A204.1 (cell line): ENCODE results near the gene DNAI1.

ENCODE experiments used
- FAIRE-seq: peaks from 2 replicates; lab custom pipeline; 2012; peaks lifted over from hg19 to GRCh38; lab: Jason Lieb, UNC

The DNAI1 gene

DNA sequence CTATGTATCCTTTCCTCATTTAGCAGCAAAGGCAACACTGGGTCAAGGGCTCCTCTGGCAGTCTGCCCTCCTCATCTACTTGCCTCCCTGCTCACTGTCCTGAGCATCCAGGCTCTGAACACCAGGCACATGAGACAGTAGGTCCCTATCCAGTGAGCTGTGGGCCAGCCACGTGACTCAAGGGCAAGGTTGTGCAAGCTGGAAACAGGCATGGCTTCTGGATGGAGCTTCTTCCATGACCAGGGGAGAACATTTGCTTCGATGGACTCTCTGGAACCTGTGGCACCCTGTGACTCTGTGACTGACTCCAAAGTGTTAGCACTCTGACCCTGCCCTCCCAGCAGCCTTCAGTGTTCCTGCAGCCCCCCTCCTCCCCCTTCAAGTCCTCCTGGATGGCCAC is 33.0 kb downstream of the DNAI1 start:
- no peak for FAIRE-seq

DNA sequence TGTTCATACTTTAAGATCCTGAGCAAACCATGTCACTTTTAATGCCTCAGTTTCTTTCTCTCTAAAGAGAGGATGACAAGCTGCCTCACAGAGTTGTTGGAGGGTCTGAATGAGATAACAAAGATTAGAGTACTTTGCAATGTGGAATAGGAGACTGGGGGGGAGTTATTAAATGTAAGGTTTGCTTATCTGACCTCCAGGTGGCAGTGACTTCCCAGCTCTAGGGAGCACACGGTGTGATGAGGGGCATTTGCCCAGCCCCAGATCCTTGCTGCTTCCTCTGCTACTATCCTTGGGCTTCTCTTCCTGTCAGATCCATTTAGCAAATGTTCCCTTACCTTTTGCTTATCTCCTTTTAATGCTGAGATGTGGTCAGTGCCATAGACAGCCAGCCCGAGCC is 33.4 kb downstream of the DNAI1 start:
- FAIRE-seq, result no peak

DNA sequence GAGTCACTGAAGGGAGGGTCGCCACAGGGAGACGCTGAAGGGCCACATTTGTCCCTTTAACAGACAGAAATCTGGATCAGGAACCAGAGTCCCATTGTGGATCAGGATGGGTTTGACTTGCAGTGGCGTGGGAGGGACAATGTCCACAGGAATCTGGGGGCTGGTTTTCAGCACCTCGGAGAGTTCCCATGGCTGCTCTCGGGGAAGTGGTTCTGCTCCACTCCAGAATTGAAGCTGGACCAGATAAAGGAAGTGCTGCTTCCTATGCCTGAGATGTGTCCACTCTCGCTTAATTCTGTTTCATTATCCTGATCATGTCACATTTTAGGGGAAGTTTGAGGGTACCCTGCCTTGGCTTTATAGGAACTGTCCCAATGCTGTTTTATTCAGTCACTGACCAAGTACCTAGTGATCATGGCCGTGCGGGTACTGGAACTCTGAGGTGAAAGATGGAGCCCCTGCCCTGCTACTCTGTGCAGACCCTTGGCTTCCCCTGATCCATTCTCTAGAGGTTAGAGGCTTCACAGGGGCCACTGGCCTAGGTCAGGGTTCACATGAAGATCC is 35.4 kb downstream of the DNAI1 start:
- no peak for FAIRE-seq

DNA sequence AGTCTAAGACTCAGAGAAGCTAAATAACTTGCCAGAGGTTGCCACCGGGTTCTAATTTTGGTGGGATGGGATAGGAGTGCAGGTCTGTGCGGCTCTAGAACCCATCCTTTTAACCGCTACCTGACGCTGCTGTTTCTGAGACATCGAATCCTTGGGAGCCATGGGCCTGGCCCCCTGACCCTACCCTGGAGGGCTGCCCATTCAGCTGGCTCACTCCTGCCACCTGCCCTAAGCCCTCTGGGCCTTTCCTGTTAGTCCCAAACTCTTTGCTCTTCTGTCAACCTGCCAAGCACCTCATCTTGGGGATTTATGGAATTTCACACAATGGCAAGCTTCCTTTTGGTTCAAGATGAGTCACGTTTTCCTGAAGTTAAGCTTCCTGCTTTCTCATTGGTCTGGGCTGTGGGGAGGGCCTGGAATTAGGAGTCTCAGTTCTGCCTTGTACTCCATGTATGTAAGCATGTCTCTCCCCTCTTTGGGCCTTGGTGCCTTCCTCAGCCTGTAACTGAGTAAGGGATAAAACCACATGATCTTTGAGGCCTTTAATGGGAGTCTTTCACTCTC is 37.6 kb downstream of the DNAI1 start:
- no peak for FAIRE-seq

- no peak for FAIRE-seq
Observed at GRCh38 chr9:34498553-34498952, 39.9 kb downstream of the DNAI1 start.

GRCh38 chr9:34499076-34499475 is 40.5 kb downstream of the DNAI1 start:
- no peak for FAIRE-seq

DNA sequence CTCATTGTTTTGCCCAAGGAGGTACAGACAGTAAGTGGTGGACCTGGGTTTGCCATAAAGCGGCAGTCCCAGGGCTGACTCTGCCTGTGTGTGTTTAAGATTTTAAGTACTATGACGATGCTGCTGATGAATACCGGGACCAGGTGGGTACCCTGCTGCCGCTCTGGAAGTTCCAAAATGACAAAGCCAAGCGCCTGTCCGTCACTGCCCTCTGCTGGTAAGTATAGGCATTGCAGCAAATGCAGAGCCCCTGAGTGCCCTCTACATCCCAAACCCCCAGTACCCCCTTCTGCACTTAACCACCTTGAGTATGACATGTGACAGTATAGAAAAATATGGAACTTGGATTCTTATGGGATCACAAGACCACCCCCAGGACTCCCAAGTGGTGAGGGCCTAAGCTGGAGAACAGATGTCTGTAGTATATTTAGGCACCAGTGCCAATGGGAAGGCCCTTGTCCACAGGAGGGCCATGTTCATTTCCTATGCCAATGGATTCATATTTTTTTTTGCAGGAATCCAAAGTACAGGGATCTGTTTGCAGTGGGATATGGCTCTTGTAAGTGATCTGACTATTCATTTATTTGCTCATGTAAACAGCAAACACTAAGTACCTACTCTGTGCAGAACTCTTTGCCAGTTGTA is 42.1 kb downstream of the DNAI1 start:
- FAIRE-seq, result no peak

DNA sequence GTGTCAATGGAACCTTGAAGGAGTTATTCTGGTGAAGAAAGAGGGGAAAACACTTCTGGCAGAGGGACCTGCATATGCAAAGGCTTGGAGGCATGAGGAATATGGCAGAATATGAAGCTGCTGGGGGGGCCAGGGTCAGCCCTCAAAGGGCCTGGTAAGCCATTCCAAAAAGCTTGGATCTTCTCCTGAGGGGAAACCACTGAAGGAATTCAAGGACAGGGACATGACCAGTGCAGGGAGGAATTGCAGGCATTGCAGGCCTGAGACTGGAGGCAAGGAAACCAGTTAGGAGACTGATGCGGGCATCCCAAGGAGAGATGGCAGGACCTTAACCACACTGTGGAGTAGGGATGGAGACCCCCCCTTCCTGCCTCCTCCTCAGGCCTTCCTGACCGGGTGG is 42.8 kb downstream of the DNAI1 start:
- FAIRE-seq, result no peak

- FAIRE-seq, result no peak
Observed at GRCh38 chr9:34501889-34502425, 43.4 kb downstream of the DNAI1 start.

- no peak for FAIRE-seq
Observed at GRCh38 chr9:34502471-34502870, 43.9 kb downstream of the DNAI1 start.

DNA sequence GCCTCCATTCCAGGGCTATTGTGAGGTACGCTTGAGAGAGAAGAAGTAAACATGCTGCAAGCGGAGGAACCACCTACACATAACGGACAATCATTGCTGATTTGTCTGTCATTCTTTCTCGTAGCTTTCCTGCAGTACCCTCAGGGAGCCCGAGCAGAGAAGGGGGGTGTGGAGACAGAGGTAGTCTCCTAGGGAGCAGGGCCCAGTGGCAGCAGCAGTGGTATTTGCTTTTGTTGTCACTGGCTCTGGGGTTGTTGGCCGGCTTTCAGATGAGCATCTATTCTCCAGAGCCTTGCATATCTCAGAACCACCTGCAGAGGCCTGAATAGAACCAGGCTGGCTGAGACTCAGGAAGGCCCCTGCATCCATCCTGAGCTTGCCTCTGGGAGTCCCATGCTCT is 44.3 kb downstream of the DNAI1 start:
- no peak for FAIRE-seq

- no peak for FAIRE-seq
Observed at GRCh38 chr9:34503406-34503805, 44.8 kb downstream of the DNAI1 start.

GRCh38 chr9:34505370-34506120 is 46.9 kb downstream of the DNAI1 start:
- no peak for FAIRE-seq

DNA sequence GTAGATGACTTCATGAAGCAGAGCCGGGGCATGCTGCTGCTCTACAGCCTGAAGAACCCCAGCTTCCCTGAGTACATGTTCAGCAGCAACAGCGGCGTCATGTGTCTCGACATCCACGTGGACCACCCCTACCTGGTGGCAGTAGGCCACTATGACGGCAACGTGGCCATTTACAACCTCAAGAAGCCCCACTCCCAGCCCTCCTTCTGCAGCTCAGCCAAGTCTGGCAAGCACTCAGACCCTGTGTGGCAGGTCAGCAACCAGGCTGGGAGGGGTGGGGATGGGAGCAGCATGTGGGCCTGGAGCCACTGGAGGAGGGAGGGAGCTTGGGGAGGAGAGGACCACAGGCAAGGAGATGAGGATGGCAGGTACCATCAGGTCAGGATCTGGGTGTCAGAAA is 48.0 kb downstream of the DNAI1 start:
- no peak for FAIRE-seq

GRCh38 chr9:34507556-34507955 is 49.0 kb downstream of the DNAI1 start:
- no peak for FAIRE-seq

- FAIRE-seq, result no peak
Observed at GRCh38 chr9:34507966-34508365, 49.4 kb downstream of the DNAI1 start.

- FAIRE-seq, result no peak
Observed at GRCh38 chr9:34508463-34508862, 49.9 kb downstream of the DNAI1 start.

DNA sequence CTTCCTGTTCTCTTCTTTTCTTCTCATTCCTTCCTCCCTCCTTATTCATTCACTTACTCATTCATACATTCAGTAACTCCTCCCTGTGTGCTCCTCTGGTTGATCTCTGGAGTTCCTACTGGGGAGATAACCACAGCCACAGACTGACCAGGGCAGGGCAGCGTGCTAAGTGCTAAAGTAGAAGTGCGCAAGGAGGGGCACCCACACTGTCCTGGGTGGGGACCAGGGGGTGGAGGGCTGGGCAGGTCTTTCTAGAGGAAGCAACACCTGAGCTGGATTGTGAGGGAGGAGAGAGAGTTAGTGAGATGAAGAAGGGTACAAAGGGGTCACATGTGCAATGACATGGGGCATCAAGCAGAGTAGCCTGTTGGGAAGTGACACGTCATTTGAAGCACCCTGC is 50.3 kb downstream of the DNAI1 start:
- no peak for FAIRE-seq

DNA sequence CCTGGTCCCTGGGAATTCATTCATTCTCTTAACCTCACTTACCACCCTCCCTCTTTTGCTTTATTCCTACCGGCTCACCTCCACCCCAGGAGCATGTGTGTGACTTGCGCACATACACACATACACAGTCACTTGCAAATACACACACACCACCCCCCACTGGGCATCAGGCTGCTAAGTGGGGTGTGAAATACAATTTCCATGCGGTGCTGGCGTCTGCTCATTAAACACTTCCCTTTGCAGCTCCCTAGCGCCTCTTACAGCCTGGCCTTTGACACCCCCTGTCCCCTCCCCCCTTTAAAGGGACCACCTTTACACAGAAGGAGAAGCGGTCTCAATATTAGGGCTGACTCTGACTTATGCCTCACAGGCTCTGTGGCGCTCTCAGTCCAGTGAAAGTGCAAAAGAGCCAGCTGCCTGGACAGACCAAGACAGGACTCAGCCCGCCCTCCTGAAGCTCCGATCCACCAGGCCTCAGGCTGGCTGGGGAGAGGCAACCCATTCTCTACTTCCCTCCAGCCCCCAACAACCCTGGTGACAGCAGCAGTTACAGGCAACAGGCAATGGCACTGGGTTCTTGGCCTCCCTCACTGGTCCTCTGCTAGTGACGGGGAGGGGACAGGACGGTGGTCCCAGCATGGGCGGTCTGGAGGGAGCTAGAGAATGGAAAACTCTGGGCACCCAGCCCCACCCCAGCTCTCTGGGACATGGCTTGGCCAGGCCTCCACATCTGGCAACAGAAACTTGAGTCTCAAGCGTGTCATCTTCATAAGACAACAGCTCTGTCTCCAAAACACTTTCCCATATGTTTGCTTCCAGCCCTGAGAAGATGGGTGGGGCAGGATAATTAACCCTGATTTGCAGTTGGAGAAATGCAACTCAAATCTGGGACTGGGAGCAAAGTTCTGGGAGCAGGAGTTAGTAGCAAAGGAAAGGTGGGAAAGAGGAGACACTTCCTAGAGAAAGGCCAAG is 52.2 kb downstream of the DNAI1 start:
- FAIRE-seq, result no peak

GRCh38 chr9:34512131-34513078 is 53.8 kb downstream of the DNAI1 start:
- FAIRE-seq, result no peak
